HepG2 (cell line): ENCODE data around the gene CCZ1B. TPM values are rescaled to one million over a fixed set of nuclear protein-coding genes. Genes with fewer than 3 reads are reported as not detected.

Experiments used
- ATAC-seq: fragments of 200-7000 bp; cut with Tn5 transposase; 3 replicates; pipeline ENCODE4 v1.9.1; 2020; ENCODE audit warnings: mild to moderate bottlenecking, moderate library complexity
- BruUV-seq: library from RNA; stranded (reverse); fragments of 400-500 nt; replicated peaks from 2 replicates; lab custom pipeline; 2021; lab: Mats Ljungman, UMichigan
- CTCF ChIA-PET: fragments of 300-600 bp; formaldehyde crosslinking; extraction: SDS; loops from one replicate; lab custom pipeline; 2021; ENCODE audit warnings: low total read pairs, inconsistent platforms, low intra/inter-chr PET ratio; lab: Yijun Ruan, JAX
- POLR2A ChIA-PET: fragments of 350-600 bp; sonication (Branson Sonifier 250); formaldehyde crosslinking; loops from one replicate; lab custom pipeline; 2020; ENCODE audit warnings: antibody characterized with exemption, inconsistent platforms; lab: Yijun Ruan, JAX
- DNase-seq: peaks from one replicate; pipeline ENCODE4 v3.0.0-alpha.2; 2015; ENCODE audit warnings: low spot score
- FAIRE-seq: peaks from 3 replicates; lab custom pipeline; 2011; peaks lifted over from hg19 to GRCh38; lab: Jason Lieb, UNC
- H2AFZ ChIP-seq: one replicate; pipeline ENCODE4 v1.6.1; 2011; ENCODE audit warnings: low read length, inconsistent platforms
- H3K27ac ChIP-seq: fragments of 300-600 bp; 3 replicates; pipeline ENCODE4 v1.8.0; 2011; ENCODE audit warnings: mixed run types, mild to moderate bottlenecking, mixed read lengths, low read length, inconsistent platforms; ENCODE audit not compliant: insufficient read depth; ENCODE audit errors: extremely low read length
- H3K27me3 ChIP-seq, 2 experiments: fragments of 200-600 bp in 1 of 2; 2 replicates in 1 of 2; 3 replicates in 1 of 2; pipeline versions ENCODE4 v1.6.0 to v1.8.0; 2011; ENCODE audit warnings: low read length in 2 of 2, mild to moderate bottlenecking in 2 of 2, moderate library complexity in 2 of 2, inconsistent platforms in 1 of 2; ENCODE audit not compliant: insufficient read depth in 2 of 2, control insufficient read depth in 1 of 2
- H3K36me3 ChIP-seq, 2 experiments: fragments of 200-600 bp in 1 of 2; replicated peaks in 1 of 2; 2 replicates in 1 of 2; 3 replicates in 1 of 2; pipeline versions ENCODE4 v1.5.1 to v1.8.0; 2011; ENCODE audit warnings: low read length in 2 of 2, inconsistent platforms in 1 of 2; ENCODE audit not compliant: insufficient read depth in 2 of 2, control insufficient read depth in 1 of 2
- H3K4me1 ChIP-seq: 2 replicates; pipeline ENCODE4 v1.5.1; 2012; ENCODE audit warnings: low read length, inconsistent platforms; ENCODE audit not compliant: insufficient read depth
- H3K4me2 ChIP-seq: 2 replicates; pipeline ENCODE4 v1.6.0; 2011; ENCODE audit warnings: low read depth, low read length, inconsistent platforms
- H3K4me3 ChIP-seq, 3 experiments: fragments of 200-600 bp in 1 of 3; sonication (generic), shearing (Covaris generic) in 1 of 3; replicated peaks in 1 of 3; 2 replicates each; pipeline ENCODE4 v1.5.1; 2011 to 2016; ENCODE audit warnings: low read length in 3 of 3, inconsistent platforms in 2 of 3, low read depth in 2 of 3, mild to moderate bottlenecking in 2 of 3, control low read depth in 1 of 3, mixed read lengths in 1 of 3; ENCODE audit not compliant: insufficient read depth in 1 of 3
- H3K79me2 ChIP-seq: one replicate; pipeline ENCODE4 v1.6.1; 2011; ENCODE audit warnings: low read length, inconsistent platforms; ENCODE audit not compliant: insufficient read depth
- H3K9ac ChIP-seq: 2 replicates; pipeline ENCODE4 v1.6.0; 2011; ENCODE audit warnings: mild to moderate bottlenecking, low read depth, low read length, inconsistent platforms; ENCODE audit not compliant: insufficient read depth
- H3K9me3 ChIP-seq: 2 replicates; pipeline ENCODE4 v1.5.1; 2012; ENCODE audit warnings: mild to moderate bottlenecking, low read length
- H4K20me1 ChIP-seq: 2 replicates; pipeline ENCODE4 v1.6.0; 2011; ENCODE audit warnings: inconsistent platforms, mild to moderate bottlenecking, low read length, moderate library complexity; ENCODE audit not compliant: insufficient read depth
- ATAD3A ChIP-seq: sonication (generic); formaldehyde crosslinking; IDR thresholded peaks from 2 replicates; pipeline ENCODE4 v1.4.0; 2020; ENCODE audit warnings: missing genetic modification reagents
- GPN1 ChIP-seq: sonication (generic); formaldehyde crosslinking; IDR thresholded peaks from 2 replicates; pipeline ENCODE4 v1.5.1; 2020; ENCODE audit warnings: missing genetic modification reagents, borderline replicate concordance
- HMGXB4 ChIP-seq, 2 experiments: sonication (generic) in 1 of 2; formaldehyde crosslinking in 1 of 2; IDR thresholded peaks; 2 replicates each; pipeline versions ENCODE4 v1.4.0 to v1.6.1; 2018 to 2020; ENCODE audit warnings: missing genetic modification reagents in 2 of 2, borderline replicate concordance in 1 of 2, low read depth in 1 of 2, mild to moderate bottlenecking in 1 of 2, missing biosample characterization in 1 of 2
- HNF4A ChIP-seq: sonication (generic); formaldehyde crosslinking; IDR thresholded peaks from 2 replicates; pipeline ENCODE4 v1.4.0; 2020; ENCODE audit warnings: missing genetic modification reagents
- HNF4G ChIP-seq, 2 experiments: sonication (generic) in 1 of 2; formaldehyde crosslinking in 1 of 2; IDR thresholded peaks; 2 replicates each; pipeline versions ENCODE4 v1.4.0 to v1.6.1; 2011 to 2020; ENCODE audit warnings: borderline replicate concordance in 2 of 2, low read depth in 2 of 2, mild to moderate bottlenecking in 2 of 2, low read length in 1 of 2, missing genetic modification reagents in 1 of 2, moderate library complexity in 1 of 2
- NFKBIZ ChIP-seq: IDR thresholded peaks from 2 replicates; pipeline ENCODE4 v1.6.1; 2018; ENCODE audit warnings: missing genetic modification reagents, missing compliant biosample characterization
- SOX13 ChIP-seq, 3 experiments: fragments of 450-650 bp in 1 of 3; sonication (generic) in 1 of 3; formaldehyde crosslinking in 1 of 3; IDR thresholded peaks in 2 of 3; conservative IDR thresholded peaks in 1 of 3; 2 replicates each; pipeline versions ENCODE4 v1.5.0 to v1.6.1; 2016 to 2020; ENCODE audit warnings: antibody characterized with exemption in 1 of 3, mild to moderate bottlenecking in 1 of 3, missing compliant biosample characterization in 1 of 3, missing genetic modification reagents in 1 of 3, moderate library complexity in 1 of 3
- SOX6 ChIP-seq, 2 experiments: fragments of 450-650 bp in 1 of 2; sonication (generic) in 1 of 2; formaldehyde crosslinking in 1 of 2; IDR thresholded peaks; 2 replicates each; pipeline versions ENCODE4 v1.4.0 to v1.6.1; 2017 to 2020; ENCODE audit warnings: antibody characterized with exemption in 1 of 2, mild to moderate bottlenecking in 1 of 2, missing genetic modification reagents in 1 of 2
- TEAD3 ChIP-seq: optimal IDR thresholded peaks from 2 replicates; pipeline ENCODE3; 2016; ENCODE audit warnings: borderline replicate concordance
- ZFP62 ChIP-seq: sonication (generic); formaldehyde crosslinking; IDR thresholded peaks from 2 replicates; pipeline ENCODE4 v1.4.0; 2020; ENCODE audit warnings: missing genetic modification reagents
- ZFP90 ChIP-seq: sonication (generic); formaldehyde crosslinking; IDR thresholded peaks from 2 replicates; pipeline ENCODE4 v1.8.0; 2022; ENCODE audit warnings: missing genetic modification reagents, mild to moderate bottlenecking, inconsistent platforms, borderline replicate concordance
- ZNF12 ChIP-seq: sonication (generic); formaldehyde crosslinking; IDR thresholded peaks from 2 replicates; pipeline ENCODE4 v1.5.0; 2020; ENCODE audit warnings: missing genetic modification reagents
- ZNF292 ChIP-seq: sonication (generic); formaldehyde crosslinking; IDR thresholded peaks from 2 replicates; pipeline ENCODE4 v1.8.1; 2022; ENCODE audit warnings: mild to moderate bottlenecking, low read depth, missing genetic modification reagents, borderline replicate concordance
- ZNF816 ChIP-seq: sonication (generic); formaldehyde crosslinking; IDR thresholded peaks from 2 replicates; pipeline ENCODE4 v1.8.0; 2022; ENCODE audit warnings: missing genetic modification reagents, mild to moderate bottlenecking, borderline replicate concordance
- WGBS: methylation state at CpG from one replicate; pipeline ENCODE4 v1.1.6; 2017; ENCODE audit warnings: low lambda C conversion rate; 5-methylcytosine and 5-hydroxymethylcytosine counted together
- in situ Hi-C: cut with HindIII; loops from 2 replicates; pipeline ENCODE4 v1.10.0; 2017; ENCODE audit warnings: low pct_unique_long_range_greater_than_20kb; ENCODE audit not compliant: extremely low pct_ligation_motif_present
- intact Hi-C: fragments of 100-400 bp; cut with micrococcal nuclease; formaldehyde crosslinking; loops from one replicate; pipeline ENCODE4 v1.10.0; 2022; ENCODE audit not compliant: unreplicated experiment
- polyA plus RNA-seq, 8 experiments: library from polyadenylated mRNA; depleted of rRNA in 3 of 8; stranded (reverse) in 7 of 8; unstranded in 1 of 8; fragments of >200 nt; fragmentation: Illumina TruSeq in 4 of 8; extraction: Trizol in 4 of 8; gene quantifications; 2 replicates each; pipeline versions ENCODE4 v1.2.1 to v1.2.3, GENCODE V29; 2011 to 2016; ENCODE audit warnings: low read depth in 4 of 8, missing spikeins in 1 of 8, mixed read lengths in 1 of 8; ENCODE audit not compliant: insufficient read depth in 1 of 8
- total RNA-seq, 5 experiments: library from RNA; depleted of rRNA; stranded (reverse); fragments of >200 nt; fragmentation: Illumina TruSeq; extraction: Trizol; gene quantifications; 2 replicates each; pipeline ENCODE4 v1.2.3, GENCODE V29; 2016; ENCODE audit warnings: low read depth in 1 of 5
- TF ChIP-seq, protein P1 (sequence below): sonication (generic); formaldehyde crosslinking; IDR thresholded peaks from 2 replicates; pipeline ENCODE4 v1.5.0; 2020; ENCODE audit warnings: missing genetic modification reagents, mild to moderate bottlenecking, borderline replicate concordance
- TF ChIP-seq, protein P2 (sequence below): sonication (generic); formaldehyde crosslinking; IDR thresholded peaks from 2 replicates; pipeline ENCODE4 v1.4.0; 2020; ENCODE audit warnings: missing genetic modification reagents

The CCZ1B gene
- total and polyA plus RNA-seq, 2 of the 13 experiments (the other 11 are each of a cell fraction or from before 2014, with no cell fraction given): 24.4 to 50.0 TPM

GRCh38 chr7:6833636-6834035 lies 7.6 kb upstream of the CCZ1B start (continued):
- no peak for TF ChIP-seq GPN1 (CRISPR knock-in tag)

- Histone ChIP-seq H3K4me1 (peaks cover 23% of the 10 kb centered on the region), H3K9ac (no peak overlapping the region), H2AFZ (peak overlapping the region; percentile 72), H3K4me2 (peak overlapping the region; percentile 75), H3K4me3 (peak overlapping the region in 1 of 3 experiments; percentile 28; a peak in 1 of 6 replicates), H3K9me3 (no peaks in the 10 kb centered on the region), H3K79me2 (no peaks in the 10 kb centered on the region), H3K27me3 (no peaks in the 10 kb centered on the region), H3K36me3 (no peaks in the 10 kb centered on the region), H3K27ac (no peak overlapping the region), H4K20me1 (no peaks in the 10 kb centered on the region)
- in situ Hi-C loops: no loop called here
- intact Hi-C loops: no loop called here
- ATAC-seq: peak; percentile 64
- peak; percentile 15 for FAIRE-seq
- POLR2A ChIA-PET: interaction anchor here (2.9 kb wide), 1 partner anchor 15 kb away, joined by 11 read pairs; no protein-coding TSS in a partner anchor
- DNase-seq: peak; percentile 45
- 26% methylated on average over 6 of the region's 7 CpGs for WGBS
- no TSS peak for BruUV-seq
- CTCF ChIA-PET: no interaction called here
- TF ChIP-seq ZFP90 (CRISPR knock-in tag): no peak
- TF ChIP-seq SOX13 (IDR thresholded peaks at IDR 0.05): no peak
- peak in 1 of 2 experiments; percentile 41; a peak in 1 of 4 replicates for TF ChIP-seq SOX13 (CRISPR knock-in tag; conservative IDR thresholded peaks at IDR 0.05 in 1 of 2, IDR thresholded peaks at IDR 0.05 in 1 of 2)
- no peak for TF ChIP-seq HMGXB4 (CRISPR knock-in tag; IDR thresholded peaks at IDR 0.05; ENCODE audit: borderline replicate concordance in 1 of 2, low read depth in 1 of 2)
- TF ChIP-seq NFKBIZ (CRISPR knock-in tag): no peak
- peak; percentile 48 for TF ChIP-seq HNF4A
- no peak for TF ChIP-seq TEAD3 (CRISPR knock-in tag)
- no peak for TF ChIP-seq ZNF12 (CRISPR knock-in tag)
- TF ChIP-seq, protein P1, sequence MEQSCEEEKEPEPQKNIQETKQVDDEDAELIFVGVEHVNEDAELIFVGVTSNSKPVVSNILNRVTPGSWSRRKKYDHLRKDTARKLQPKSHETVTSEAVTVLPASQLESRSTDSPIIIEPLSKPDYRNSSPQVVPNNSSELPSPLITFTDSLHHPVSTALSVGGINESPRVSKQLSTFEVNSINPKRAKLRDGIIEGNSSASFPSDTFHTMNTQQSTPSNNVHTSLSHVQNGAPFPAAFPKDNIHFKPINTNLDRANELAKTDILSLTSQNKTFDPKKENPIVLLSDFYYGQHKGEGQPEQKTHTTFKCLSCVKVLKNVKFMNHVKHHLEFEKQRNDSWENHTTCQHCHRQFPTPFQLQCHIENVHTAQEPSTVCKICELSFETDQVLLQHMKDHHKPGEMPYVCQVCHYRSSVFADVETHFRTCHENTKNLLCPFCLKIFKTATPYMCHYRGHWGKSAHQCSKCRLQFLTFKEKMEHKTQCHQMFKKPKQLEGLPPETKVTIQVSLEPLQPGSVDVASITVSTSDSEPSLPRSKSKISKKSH (CRISPR knock-in tag): no peak
- TF ChIP-seq SOX6 (IDR thresholded peaks at IDR 0.05): no peak
- TF ChIP-seq SOX6 (CRISPR knock-in tag; IDR thresholded peaks at IDR 0.05): peak; percentile 30; the same call in 1 of the 2 replicates
- TF ChIP-seq ZNF292 (CRISPR knock-in tag): peak; percentile 69; the same call in 1 of the 2 replicates
- TF ChIP-seq, protein P2, sequence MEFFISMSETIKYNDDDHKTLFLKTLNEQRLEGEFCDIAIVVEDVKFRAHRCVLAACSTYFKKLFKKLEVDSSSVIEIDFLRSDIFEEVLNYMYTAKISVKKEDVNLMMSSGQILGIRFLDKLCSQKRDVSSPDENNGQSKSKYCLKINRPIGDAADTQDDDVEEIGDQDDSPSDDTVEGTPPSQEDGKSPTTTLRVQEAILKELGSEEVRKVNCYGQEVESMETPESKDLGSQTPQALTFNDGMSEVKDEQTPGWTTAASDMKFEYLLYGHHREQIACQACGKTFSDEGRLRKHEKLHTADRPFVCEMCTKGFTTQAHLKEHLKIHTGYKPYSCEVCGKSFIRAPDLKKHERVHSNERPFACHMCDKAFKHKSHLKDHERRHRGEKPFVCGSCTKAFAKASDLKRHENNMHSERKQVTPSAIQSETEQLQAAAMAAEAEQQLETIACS: no peak
- TF ChIP-seq ZNF816 (CRISPR knock-in tag): no peak
- TF ChIP-seq ZFP62 (CRISPR knock-in tag): no peak
- no peak for TF ChIP-seq ATAD3A (CRISPR knock-in tag)
- peak; percentile 55; the same call in 1 of the 2 replicates for TF ChIP-seq HNF4G (IDR thresholded peaks at IDR 0.05; ENCODE audit: borderline replicate concordance, low read depth, low read length)
- no peak for TF ChIP-seq HNF4G (CRISPR knock-in tag; IDR thresholded peaks at IDR 0.05; ENCODE audit: borderline replicate concordance, low read depth)
These were observed 5.1 kb upstream of the CCZ1B start for GRCh38 chr7:6831018-6831725.
